ENCODE measurements around the gene IFNA8.
"Not testable (repeated sequence)": the region's sequence is repeated elsewhere in the genome, so short reads cannot be mapped to it uniquely, and the experiment has no call there.

Gene IFNA8

DNA sequence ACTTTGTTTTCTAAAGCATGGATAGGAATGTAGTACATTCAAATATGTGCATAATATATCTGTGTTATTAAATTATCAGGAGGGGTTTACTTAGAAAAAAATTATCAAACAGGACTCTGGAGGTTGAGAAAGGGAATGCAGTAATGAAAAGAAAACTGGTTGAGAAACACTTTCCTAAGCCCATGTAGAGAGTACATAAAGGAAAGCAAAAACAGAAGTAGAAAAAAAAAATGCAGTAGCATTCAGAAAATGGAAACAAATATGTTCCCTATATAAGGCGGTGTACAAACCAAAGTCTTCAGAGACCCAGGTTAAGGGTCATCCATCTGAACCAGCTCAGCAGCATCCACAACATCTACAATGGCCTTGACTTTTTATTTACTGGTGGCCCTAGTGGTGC is at the start of gene IFNA8:
Gene IFNA8, plus strand, starts transcription at position 301 of the 400 bp plus-strand sequence. Its CDS starts 60 bp downstream, at position 361.
- DNase-seq, result no peak

DNA sequence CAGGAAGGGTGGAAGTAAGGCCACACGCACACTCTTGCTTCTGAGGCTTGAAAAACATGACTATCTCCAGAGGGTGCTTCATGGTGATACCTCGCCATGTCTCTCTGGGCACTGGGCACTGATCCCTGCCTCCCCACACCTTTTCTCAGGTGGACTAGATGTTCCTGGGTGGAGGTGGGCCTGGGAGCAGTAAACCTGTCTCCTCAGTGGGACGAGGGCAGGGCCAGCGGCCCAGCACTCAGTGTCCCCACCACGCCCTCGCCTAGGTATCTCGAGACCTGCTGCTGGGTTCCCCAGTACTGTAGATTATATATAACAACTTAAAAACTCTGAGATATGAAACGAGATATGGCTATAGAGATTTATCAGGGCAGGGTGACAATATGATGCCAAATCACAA is 46.6 kb upstream of the IFNA8 start:
- no peak for DNase-seq

DNA sequence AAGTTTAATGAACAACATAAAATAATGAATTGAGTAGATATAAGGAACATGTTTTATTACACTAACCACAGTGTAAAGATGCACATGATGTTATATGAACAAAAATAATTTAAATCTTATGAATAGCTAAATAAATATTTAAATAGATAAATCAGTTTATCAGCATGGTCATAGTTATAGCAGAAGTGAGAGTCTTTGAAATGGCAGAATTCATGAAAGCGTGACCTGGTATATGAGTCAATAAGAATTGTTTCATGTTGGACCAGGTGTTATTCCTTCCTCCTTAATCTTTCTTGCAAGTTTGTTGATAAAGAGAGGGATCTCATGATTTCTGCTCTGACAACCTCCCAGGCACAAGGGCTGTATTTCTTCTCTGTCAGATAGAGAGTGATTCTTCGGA is 41.7 kb upstream of the IFNA8 start:
- not testable (repeated sequence) for DNase-seq

DNA sequence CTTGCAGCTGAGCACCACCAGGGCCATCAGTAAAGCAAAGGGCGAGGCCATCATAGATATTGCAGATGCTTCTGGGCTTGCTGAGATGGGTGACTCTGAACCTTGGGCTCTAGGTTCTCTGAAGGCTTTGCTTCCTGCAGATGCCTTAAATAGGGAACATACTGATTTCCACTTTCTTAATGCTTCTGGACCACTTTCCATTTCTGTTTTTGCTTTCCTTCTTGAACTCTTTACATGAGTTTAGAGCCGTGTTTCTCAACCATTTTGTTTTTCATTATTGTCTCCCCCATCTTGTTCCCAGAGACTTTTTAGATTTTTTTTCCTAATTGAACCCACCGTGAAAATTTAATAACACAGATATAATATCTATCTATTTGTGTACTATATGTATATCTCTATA is 41.0 kb upstream of the IFNA8 start, which contains the start of gene IFNA13:
Gene IFNA13, minus strand, starts transcription at position 101 of the 400 bp plus-strand sequence. Its CDS starts 47 bp downstream, at position 54.
- no peak for DNase-seq

DNA sequence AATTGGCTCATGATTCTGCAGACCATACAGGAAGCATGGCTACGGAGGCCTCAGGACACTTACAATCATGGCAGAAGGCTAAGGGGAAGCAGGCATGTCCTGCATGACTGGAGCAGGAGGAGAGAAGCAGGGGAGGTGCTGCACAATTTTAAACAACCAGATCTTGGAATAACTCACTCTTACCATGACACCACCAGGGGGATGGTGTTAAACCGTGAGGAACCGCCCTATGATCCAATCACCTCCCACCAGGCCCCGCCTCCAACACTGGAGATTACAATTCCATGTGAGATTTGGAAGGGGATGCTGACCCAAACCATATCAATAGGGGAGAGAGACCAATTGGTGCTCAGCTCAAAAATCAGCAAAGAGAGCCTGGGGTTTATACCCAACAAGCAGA is 37.5 kb upstream of the IFNA8 start:
- DNase-seq, result not testable (repeated sequence)

DNA sequence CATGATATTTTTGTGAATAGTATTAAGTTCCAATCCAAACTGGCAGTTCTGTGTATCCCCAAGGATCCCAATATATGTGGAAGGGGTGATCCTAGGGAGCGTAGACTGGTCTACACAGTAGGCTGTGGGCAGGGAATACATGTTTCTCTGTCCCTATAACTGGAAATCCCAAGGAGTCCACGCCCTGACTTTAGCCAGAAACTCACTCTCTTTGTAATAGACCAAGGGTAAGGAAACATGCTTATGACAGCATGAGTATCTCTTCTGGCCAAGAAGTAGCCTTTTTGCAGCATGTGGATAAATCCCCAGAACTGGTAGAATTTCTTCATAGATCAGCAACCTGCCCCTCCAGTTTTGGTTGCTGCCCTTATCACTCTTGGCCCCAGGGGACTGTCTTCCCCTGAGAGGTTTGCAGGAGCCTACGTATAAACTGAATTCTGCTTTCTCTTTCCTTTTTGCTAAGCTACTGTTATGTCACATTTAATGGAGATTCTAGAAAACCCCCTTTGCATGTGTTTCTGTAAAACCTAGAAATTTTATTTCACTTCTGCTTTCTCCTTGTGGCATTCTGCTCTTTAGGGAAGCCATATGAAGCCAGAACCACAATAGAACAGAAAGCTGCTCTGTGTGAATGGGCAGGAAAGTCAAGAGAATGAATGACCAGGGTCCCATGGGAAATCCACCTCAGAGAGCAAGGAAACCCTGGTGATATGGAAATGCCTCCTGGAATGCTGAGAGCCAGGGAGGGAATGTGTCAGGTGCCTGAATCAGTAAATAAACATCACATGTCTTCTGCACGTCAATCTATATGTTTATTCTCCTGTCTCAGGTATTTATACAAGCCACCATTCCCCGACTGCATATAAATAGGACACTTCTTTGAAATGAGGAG is 27.2 kb upstream of the IFNA8 start:
- DNase-seq, result peak in 1 of 2 experiments; percentile 16

DNA sequence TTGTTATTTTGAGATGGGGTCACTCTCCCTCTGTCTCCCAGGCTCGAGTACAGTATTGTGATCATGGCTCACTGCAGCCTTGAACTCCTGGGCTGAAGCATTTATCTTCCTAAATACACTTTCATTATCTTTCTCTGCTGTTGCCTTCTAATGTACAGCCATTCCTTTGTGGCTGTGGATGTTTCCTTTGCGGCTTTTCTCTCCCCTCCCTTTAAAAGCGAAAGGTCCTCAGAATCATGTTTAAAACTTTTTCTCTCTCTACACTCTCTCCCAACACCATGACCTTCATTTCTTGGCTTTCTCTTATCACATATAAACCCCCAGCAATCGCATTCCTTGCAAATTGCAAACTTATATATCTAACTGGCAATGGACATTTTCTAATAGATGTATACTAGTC is 25.3 kb upstream of the IFNA8 start:
- DNase-seq, result no peak

DNA sequence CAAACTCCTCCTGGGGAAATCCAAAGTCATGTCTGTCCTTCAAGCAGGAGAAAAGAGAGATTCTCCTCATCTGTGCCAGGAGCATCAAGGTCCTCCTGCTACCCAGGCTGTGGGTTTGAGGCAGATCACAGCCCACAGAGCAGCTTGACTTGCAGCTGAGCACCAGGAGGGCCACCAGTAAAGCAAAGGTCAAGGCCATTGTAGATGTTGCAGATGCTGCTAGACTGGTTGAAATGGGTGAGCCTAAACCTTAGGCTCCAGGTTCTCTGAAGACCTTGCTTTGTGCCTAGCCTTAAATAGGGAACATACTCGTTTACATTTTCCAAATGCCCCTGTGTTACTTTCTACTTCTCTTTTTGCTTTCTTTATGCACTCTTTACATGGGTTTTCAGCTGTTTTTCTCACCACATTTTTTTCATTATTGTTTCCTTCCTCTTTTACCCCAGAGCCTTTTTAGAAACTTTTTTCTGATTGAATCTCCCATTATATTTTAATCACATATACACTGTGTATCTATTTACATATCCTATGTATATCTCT is 23.7 kb upstream of the IFNA8 start, which contains the start of gene IFNA2:
Gene IFNA2, minus strand, starts transcription at position 268 of the 540 bp plus-strand sequence. Its CDS starts 69 bp downstream, at position 199.
- DNase-seq, result no peak

DNA sequence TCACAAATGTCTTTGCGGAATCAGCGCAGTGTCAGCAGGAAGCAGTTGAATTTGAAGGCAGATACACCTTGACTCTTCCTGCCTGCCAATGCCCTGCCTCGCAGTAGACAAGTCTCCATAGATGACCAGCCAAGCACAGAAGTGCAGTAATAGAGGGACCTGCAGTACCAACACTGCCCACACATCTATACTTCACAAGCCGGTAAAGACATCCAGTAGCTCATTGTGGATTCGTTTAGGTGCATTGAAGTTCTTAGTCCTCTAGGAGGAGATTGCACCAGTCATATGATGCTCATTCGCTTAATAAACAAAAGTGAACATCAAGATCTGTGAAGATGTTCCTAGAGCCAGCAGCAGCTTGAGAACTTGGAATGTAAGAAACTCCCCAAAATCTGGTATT is 16.6 kb upstream of the IFNA8 start:
- no peak for DNase-seq

DNA sequence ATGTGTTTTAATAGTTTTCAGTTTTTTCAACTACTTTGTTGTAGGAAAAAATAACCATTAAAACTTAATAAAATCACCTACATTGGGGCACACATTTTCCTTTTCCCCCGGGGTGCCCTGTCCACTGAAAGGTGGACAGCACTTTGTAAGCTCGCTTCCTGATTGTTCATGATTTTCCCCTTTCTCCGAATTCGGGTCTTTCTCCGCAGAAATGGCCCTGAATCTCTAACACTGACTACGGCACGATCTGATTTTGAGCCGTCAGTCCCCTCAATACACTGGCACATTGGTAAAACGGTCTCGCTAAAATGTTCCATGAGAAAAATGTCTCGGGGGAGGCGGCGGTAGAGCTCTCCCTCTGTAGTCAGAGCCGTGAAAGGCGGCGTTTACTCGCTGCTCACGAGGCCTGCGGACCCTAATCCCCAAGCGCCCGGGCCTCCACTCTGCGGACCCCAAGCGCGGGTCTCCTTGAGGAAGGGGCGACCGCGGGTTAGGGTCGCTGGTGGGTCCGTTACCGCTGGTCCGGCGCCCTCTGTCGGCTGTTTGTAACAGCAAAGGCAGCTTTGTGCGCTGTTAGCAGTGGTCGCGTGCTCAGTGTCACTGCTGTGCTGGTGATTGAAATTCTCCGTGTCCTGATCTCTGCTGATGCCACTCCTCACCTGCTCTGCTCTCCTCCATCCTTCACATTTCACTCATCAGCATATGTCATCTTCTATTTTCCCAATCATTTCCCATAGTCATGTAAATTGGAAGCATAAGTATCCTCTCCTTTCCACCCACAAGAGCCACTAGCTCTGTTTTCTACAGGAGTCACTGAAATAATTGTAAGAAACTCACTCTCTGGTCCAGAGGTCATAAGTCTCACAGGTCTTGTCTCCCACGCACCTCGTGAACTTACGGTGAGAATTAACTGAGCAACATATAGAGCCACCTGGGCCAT is 12.9 kb upstream of the IFNA8 start:
- peak; percentile 56 to 75 for DNase-seq

DNA sequence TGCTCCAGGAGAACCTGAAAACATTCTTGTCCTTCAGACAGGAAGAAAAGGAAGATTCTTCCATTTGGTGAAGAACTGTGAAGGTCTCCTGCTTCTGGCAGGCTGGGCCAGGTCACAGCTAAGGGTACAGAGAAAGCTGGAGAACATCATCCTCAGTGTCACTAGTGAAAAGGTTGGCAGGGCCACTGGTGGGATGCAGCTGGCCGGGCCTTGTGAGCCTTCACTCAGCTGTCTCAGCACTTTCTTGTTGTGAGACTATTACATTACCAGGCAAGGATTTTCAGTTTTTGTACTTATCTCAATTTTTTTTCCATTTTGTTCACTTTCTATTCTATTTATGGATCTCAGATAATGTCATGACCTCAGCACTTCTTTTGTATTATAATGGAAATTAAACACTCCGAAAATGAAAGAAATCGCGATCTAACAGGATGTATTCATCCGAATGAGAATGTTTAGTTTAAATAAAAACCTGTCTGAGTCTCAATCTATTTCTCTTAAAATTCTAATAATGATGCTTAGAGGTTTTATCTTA is 9.9 kb upstream of the IFNA8 start:
- DNase-seq, result no peak

DNA sequence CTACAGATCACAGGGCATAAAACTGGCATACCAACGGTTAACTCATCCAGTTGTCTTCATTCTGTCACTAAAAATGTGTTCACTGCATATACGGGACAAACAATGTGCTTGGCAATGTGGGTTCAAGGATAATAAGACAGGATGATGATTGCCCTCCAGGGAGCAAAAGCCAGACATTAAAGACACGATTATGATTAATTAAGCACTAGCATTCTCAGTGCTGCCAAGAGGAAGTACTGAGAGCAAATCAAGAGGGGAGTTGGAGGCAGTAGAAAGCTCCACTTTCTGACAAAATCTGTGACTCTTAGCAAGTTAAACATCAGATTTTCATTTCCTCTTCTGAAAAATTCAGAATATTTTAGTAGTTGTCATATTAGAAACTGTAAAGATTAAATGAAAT is 9.0 kb upstream of the IFNA8 start:
- no peak for DNase-seq

DNA sequence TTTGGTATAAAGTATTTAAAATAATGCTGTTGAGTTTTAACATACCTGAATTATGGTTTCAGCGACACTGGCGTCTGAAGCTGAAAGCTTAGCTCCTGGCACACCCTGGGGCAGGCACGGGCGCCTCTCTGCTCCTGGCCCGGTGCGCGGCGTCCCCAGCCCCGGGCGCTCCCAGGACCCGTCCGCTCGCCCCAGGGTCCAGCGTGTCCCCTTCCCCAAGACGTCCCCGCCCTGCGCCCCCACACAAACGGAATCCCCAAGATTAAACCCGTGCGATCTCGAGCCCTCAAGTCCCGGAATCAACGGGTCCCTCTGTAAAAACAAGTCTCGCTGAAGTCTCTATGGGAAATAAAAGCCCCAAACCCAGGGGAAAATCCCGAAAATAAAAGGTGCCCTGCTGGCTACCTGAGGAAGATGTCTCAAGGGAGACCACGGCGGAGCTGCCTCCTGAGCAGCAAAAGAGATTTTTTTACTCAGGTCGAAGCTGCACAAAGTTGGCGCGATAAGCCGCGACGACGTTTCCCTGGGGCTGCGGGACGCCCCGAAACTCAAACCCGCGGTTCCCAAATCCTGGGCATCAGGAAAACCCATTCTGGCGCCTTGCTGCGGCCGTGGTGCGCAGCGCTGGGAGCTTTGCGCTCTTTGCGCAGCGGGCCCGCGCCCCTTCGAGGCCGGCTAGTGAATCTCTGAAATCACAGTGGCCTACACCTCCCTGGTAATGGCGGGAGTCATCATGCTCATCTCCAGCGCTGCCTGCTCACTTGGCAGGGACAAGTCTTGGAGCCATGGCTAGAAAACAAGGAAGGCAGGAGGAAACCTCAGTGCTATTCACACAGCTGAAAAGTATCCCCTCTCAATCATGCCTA is 6.3 kb upstream of the IFNA8 start:
- DNase-seq, result peak in 1 of 2 experiments; percentile 13

DNA sequence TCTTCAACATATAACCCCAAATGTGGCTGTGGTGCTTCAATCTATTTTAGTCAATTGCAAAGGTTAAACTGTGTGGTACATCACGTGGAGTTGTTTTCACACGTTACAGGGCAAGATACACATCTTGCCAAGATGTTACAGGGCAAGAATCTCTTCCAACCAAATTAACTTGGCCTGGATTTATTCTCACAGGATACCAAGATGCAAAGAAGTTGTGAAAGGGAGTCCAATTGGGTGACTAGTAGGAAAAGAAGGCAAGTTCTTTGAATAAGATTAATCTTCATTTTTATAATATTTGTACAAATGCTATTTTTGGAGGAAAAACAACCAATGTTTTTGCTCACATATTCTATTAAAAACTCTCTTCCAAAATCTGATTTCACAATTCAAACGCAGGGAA is 4.8 kb upstream of the IFNA8 start:
- DNase-seq, result no peak

DNA sequence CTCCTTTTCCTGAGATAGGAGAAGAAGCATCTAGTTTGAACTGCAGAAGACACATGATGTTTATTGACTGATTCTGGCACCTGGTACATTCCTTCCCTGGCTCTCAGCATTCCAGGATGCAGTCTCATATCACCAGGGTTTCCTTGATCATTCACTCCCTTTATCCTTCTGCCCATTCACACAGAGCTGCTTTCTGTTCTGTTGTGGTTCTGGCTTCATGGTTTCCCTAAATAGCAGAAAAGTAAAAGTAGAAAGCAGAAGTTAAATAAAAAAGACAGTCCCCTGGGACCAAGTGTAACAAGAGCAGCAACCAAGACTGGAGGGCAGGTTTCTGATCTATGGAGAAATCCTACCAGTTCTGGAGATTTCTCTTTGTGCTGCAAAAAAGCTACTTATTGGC is 3.2 kb downstream of the IFNA8 start:
- DNase-seq, result no peak

DNA sequence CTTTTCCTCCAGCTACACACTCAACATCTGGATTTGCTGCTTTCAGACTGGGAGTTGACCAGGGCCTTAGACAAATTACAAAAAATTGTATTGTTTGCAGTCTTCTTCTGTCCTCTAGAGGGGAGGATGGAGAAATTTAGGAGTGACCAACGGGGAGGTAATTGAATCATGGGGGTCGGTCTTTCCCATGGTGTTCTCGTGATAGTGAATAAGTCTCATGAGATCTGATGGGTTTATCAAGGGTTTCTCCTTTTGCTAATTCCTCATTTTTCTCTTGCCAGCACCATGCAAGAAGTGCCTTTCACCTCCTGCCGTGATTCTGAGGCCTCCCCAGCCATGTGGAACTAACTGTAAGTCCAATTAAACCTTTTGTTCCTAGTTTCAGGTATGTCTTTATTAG is 4.2 kb downstream of the IFNA8 start:
- DNase-seq, result no peak

DNA sequence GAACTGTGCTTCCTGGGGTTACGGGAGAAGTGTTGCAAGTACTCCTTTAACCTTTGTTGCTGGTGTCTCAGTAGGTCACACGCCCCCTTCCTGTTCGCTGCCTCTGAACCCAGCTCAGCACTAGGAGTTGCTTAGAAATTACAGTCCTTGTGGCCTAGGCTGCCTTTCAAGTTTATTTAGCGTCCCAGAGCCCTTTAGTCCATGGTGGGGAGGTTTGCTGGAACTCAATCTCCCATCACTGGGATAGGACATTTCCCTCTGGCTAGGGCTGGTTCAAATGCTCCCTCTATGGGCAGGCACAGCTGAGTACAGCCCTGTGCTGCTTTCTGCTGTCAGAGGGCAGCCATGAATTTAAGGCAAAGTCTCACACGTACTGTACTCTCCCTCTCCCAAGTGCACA is 4.7 kb downstream of the IFNA8 start:
- no peak for DNase-seq

DNA sequence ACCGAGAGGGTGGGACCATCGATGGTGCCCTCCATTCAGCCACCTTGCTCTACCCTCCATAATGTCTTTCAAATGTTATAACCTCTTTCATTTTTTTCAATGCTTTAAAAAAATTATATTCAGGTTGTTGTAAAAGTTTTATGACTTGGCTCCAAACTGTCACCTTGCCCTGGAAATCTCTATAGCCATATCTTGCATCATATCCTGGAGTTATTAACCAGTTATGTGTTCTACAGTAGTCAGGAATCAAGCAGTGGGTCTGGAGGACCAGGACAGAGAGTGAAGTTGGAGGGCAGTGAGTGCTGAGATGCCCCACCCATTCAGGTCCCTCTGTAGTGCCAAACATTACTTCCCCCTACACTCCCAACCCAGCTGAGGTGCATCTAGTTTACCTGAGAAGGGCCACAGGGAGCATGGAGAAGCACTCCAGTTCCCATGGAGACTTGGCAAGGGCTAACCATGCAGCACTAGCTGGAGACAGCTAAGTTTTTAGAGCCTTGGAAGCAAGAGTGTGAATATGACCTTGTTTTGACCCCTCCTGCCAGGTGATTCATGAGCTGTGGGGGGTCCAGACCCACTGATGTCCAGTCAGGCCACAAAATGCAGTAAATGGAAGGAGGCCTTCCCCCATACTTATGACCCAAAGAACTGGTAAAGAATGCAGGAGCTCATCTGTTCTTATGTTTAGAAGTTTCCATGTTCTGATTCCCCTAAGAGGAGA is 5.5 kb downstream of the IFNA8 start:
- DNase-seq, result no peak

DNA sequence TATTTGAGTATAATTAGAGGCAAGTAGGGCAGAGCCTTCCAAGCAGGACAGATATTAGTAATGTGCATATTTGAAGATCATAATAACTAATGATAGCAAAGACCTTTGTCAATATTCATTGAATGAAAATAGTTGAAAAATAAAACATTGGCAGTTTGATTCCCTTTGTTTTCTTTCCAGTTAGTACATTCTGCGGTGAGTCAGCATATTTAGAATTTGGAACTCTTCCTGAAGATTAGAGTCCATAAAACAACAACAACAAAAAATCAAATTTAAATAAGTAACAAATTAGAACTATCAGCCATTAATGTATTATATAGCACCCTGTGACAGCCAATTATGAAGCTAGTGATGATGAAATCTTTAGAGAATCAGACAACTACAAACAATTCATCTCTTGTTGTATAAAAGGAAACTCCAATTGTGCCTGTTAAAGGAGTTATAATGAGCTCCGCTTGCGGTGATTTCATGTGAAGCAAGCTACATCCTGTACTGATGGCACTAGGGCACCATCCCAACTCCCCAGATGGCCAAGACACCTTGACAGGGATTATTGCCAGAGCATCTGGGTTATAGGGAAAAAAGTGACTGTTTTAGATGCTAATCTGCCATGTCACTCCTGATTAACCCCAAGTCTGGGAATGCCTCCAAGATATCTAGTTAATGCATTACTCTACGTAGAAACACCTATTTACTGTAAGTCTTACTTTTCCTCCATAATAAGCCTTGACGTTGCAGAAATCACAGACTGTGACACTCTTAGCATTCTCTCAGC is 6.8 kb downstream of the IFNA8 start:
- DNase-seq, result no peak

DNA sequence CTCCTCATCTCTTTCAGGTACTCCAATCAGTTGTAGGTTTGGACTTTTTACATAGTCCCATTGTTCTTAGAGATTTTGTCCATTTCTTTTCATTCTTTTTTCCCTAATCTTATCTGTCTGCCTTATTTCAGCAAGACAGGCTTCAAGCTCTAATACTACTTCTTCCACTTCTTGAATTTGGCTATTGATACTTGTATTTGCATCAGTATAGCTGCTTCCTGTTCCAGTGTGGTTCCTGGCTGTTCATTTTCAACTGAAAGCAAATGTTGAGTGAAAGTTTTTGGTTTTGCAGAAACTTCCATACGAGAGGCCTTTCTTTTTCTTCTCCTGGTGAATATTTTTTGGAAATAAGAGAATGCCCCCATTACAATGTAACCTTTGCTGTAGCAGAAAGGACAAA is 19.3 kb downstream of the IFNA8 start:
- no peak for DNase-seq

Measured in NCI-H1930 (cell line).